Endothelial cell of umbilical vein (primary cell): Measurements from ENCODE around the gene DKK3. TPM values are rescaled to one million over a fixed set of nuclear protein-coding genes. Genes with fewer than 3 reads are reported as not detected.

Experiments
- BruUV-seq: library from RNA; stranded (reverse); fragments of 400-500 nt; replicated peaks from 2 replicates; lab custom pipeline; 2021; lab: Mats Ljungman, UMichigan
- CTCF ChIA-PET: fragments of 300-600, 350-600 bp; sonication (Branson Sonifier 250); formaldehyde crosslinking; loops from one replicate; lab custom pipeline; 2021; ENCODE audit warnings: antibody characterized with exemption, inconsistent platforms; lab: Charles Lee
- POLR2A ChIA-PET: fragments of 300-600, 350-600 bp; sonication (Branson Sonifier 250); formaldehyde crosslinking; loops from one replicate; lab custom pipeline; 2021; ENCODE audit warnings: antibody characterized with exemption, inconsistent platforms; lab: Charles Lee
- DNase-seq: peaks from one replicate; pipeline ENCODE4 v3.0.0-alpha.2; 2011; ENCODE audit warnings: low read depth, low spot score
- FAIRE-seq: peaks from 2 replicates; lab custom pipeline; 2011; peaks lifted over from hg19 to GRCh38; lab: Jason Lieb, UNC
- H2AFZ ChIP-seq: 2 replicates; pipeline ENCODE4 v1.6.0; 2012; ENCODE audit warnings: low read depth, low read length, control low read depth, inconsistent platforms
- H3K27ac ChIP-seq: 2 replicates; pipeline ENCODE4 v1.5.1; 2011; ENCODE audit warnings: low read depth, mild to moderate bottlenecking, control low read depth, low read length, moderate library complexity; ENCODE audit not compliant: insufficient read depth
- H3K27me3 ChIP-seq, 2 experiments: 2 replicates each; pipeline versions ENCODE4 v1.6.0 to v1.6.1; 2011; ENCODE audit warnings: low read length in 2 of 2, mixed read lengths in 1 of 2; ENCODE audit not compliant: control insufficient read depth in 2 of 2, insufficient read depth in 2 of 2
- H3K36me3 ChIP-seq, 2 experiments: 2 replicates in 1 of 2; 3 replicates in 1 of 2; pipeline ENCODE4 v1.5.1; 2011; ENCODE audit warnings: low read length in 2 of 2, mild to moderate bottlenecking in 1 of 2, moderate library complexity in 1 of 2; ENCODE audit not compliant: control insufficient read depth in 2 of 2, insufficient read depth in 2 of 2; ENCODE audit errors: extremely low read depth in 1 of 2
- H3K4me1 ChIP-seq: 3 replicates; pipeline ENCODE4 v1.5.1; 2011; ENCODE audit warnings: mild to moderate bottlenecking, low read length; ENCODE audit not compliant: control insufficient read depth, insufficient read depth; ENCODE audit errors: extremely low read depth
- H3K4me2 ChIP-seq: 2 replicates; pipeline ENCODE4 v1.6.1; 2011; ENCODE audit warnings: low read length, control low read depth, mixed read lengths; ENCODE audit not compliant: insufficient read depth
- H3K4me3 ChIP-seq, 3 experiments: fragments of 200-600 bp in 1 of 3; sonication (generic), shearing (Covaris generic) in 1 of 3; replicated peaks in 1 of 3; 2 replicates each; pipeline ENCODE4 v1.5.1; 2011 to 2016; ENCODE audit warnings: control low read depth in 3 of 3, low read length in 3 of 3, mild to moderate bottlenecking in 2 of 3, inconsistent platforms in 1 of 3, low read depth in 1 of 3, moderate library complexity in 1 of 3; ENCODE audit not compliant: insufficient read depth in 1 of 3
- H3K79me2 ChIP-seq: 2 replicates; pipeline ENCODE4 v1.6.0; 2012; ENCODE audit warnings: low read length, inconsistent platforms; ENCODE audit not compliant: control insufficient read depth, insufficient read depth
- H3K9ac ChIP-seq: replicated peaks from 2 replicates; pipeline ENCODE3; 2011; ENCODE audit warnings: low read length, control low read depth; ENCODE audit not compliant: insufficient read depth; ENCODE audit errors: extremely low read depth
- H3K9me1 ChIP-seq: replicated peaks from 3 replicates; pipeline ENCODE4 v1.6.0; 2011; ENCODE audit warnings: mild to moderate bottlenecking, low read length; ENCODE audit not compliant: control insufficient read depth, insufficient read depth; ENCODE audit errors: extremely low read depth
- H3K9me3 ChIP-seq: replicated peaks from 2 replicates; pipeline ENCODE4 v1.5.1; 2012; ENCODE audit warnings: low read length, inconsistent platforms; ENCODE audit not compliant: control insufficient read depth, insufficient read depth
- H4K20me1 ChIP-seq: replicated peaks from 2 replicates; pipeline ENCODE3; 2011; ENCODE audit warnings: mild to moderate bottlenecking, low read length; ENCODE audit not compliant: control insufficient read depth, insufficient read depth; ENCODE audit errors: extremely low read depth
- CTCF ChIP-seq, 2 donors: IDR thresholded peaks; 1 replicate in 1 of 2; 2 replicates in 1 of 2; pipeline ENCODE4 v1.5.1; 2011; ENCODE audit warnings: low read length in 2 of 2, mild to moderate bottlenecking in 2 of 2, moderate library complexity in 2 of 2, control low read depth in 1 of 2, inconsistent platforms in 1 of 2, low read depth in 1 of 2; ENCODE audit not compliant: insufficient read depth in 1 of 2; ENCODE audit errors: extremely low read depth in 1 of 2
- EZH2 ChIP-seq: IDR thresholded peaks from 2 replicates; pipeline ENCODE4 v1.6.1; 2012; ENCODE audit warnings: borderline replicate concordance, low read depth, mild to moderate bottlenecking, moderate library complexity, low read length, inconsistent platforms; ENCODE audit not compliant: severe bottlenecking
- FOS ChIP-seq: IDR thresholded peaks from 2 replicates; pipeline ENCODE4 v1.6.1; 2011; ENCODE audit warnings: mild to moderate bottlenecking, low read length, moderate library complexity, borderline replicate concordance; ENCODE audit not compliant: insufficient read depth
- GATA2 ChIP-seq: IDR thresholded peaks from 2 replicates; pipeline ENCODE4 v1.7.0; 2011; ENCODE audit warnings: low read depth, mild to moderate bottlenecking, moderate library complexity, mixed read lengths, low read length; ENCODE audit not compliant: insufficient read length, insufficient read depth
- JUN ChIP-seq: IDR thresholded peaks from 2 replicates; pipeline ENCODE4 v1.6.1; 2011; ENCODE audit warnings: borderline replicate concordance, low read depth; ENCODE audit not compliant: insufficient read length, insufficient read depth
- MAX ChIP-seq: IDR thresholded peaks from 2 replicates; pipeline ENCODE4 v1.6.1; 2011; ENCODE audit not compliant: insufficient read depth, insufficient read length
- MYC ChIP-seq: IDR thresholded peaks from one replicate; pipeline ENCODE4 v1.6.1; 2011; ENCODE audit warnings: mild to moderate bottlenecking, low read depth, low read length
- POLR2A ChIP-seq: IDR thresholded peaks from 2 replicates; pipeline ENCODE4 v1.6.1; 2012; ENCODE audit warnings: low read depth, mild to moderate bottlenecking, control low read depth, low read length
- POLR2AphosphoS5 ChIP-seq: IDR thresholded peaks from 2 replicates; pipeline ENCODE4 v1.6.1; 2012; ENCODE audit warnings: low read depth, mild to moderate bottlenecking, control low read depth, low read length, moderate library complexity; ENCODE audit not compliant: insufficient read depth
- dilution Hi-C: fragments of 300-500 bp; cut with MboI; formaldehyde crosslinking; loops from one replicate; pipeline ENCODE4 v1.15.0; 2019; ENCODE audit warnings: low sequenced_read_pairs; ENCODE audit not compliant: extremely low pct_ligation_motif_present
- intact Hi-C: fragments of 100-400 bp; cut with micrococcal nuclease; formaldehyde crosslinking; loops from one replicate; pipeline ENCODE4 v1.10.0; 2022
- polyA plus RNA-seq, 4 experiments: library from polyadenylated mRNA; depleted of rRNA in 3 of 4; stranded (reverse) in 3 of 4; unstranded in 1 of 4; fragments of >200 nt; gene quantifications; 2 replicates each; pipeline versions ENCODE4 v1.2.1 to v1.2.3, GENCODE V29; 2011 to 2012; ENCODE audit warnings: missing spikeins in 1 of 4
- total RNA-seq: library from RNA; stranded (reverse); gene quantifications from 2 replicates; pipeline ENCODE4 v1.2.3, GENCODE V29; 2021

DKK3 gene
- total and polyA plus RNA-seq, 2 donors (not counting 3 experiments of a cell fraction or from before 2014, with no cell fraction given) = 131 to 335 TPM

GRCh38 chr11:11988099-11988651 lies 20.3 kb downstream of the DKK3 start:
- H3K9me3 ChIP-seq = no peaks in the 10 kb centered on the region
- peak; percentile 83 for DNase-seq
- TSS peak; percentile 53 for BruUV-seq
- CTCF ChIA-PET = interaction anchor here (0.6 to 1.8 kb wide), 9 partner anchors 10 to 298 kb away, joined by 3 to 17 read pairs (median 4); partner anchors contain the start of gene DKK3
- FAIRE-seq = peak; percentile 18
- TF ChIP-seq POLR2AphosphoS5 (no peak), EZH2 (no peak), FOS (peak; percentile 56), MYC (no peak), JUN (peak; percentile 53), POLR2A (no peak), CTCF (IDR thresholded peaks at IDR 0.05; ENCODE audit: extremely low read depth in 1 of 2, insufficient read depth in 1 of 2, low read depth in 1 of 2, low read length in 2 of 2) (peak in 1 of 2 donors; percentile 2), GATA2 (peak; percentile 45), MAX (no peak)
- H3K27ac ChIP-seq = peak overlapping the region; percentile 75
- H3K9me1 ChIP-seq = no peaks in the 10 kb centered on the region
- intact Hi-C loops = loop anchor here (1.0 kb wide), 1 partner anchor 56 kb away; no protein-coding TSS in a partner anchor
- peaks cover 43% of the 10 kb centered on the region for H3K4me1 ChIP-seq
- dilution Hi-C loops = no loop called here
- H4K20me1 ChIP-seq = no peaks in the 10 kb centered on the region
- POLR2A ChIA-PET = interaction anchor here (0.5 to 1.0 kb wide), 2 partner anchors 8 to 795 kb away, joined by 3 to 4 read pairs; no protein-coding TSS in a partner anchor
- peak overlapping the region; percentile 67 for H3K4me2 ChIP-seq
- peaks cover 0 to 4% of the 10 kb centered on the region in 2 experiments for H3K36me3 ChIP-seq
- no peak overlapping the region for H3K4me3 ChIP-seq
- no peaks in the 10 kb centered on the region for H3K79me2 ChIP-seq
- peak overlapping the region; percentile 30 for H2AFZ ChIP-seq
- peak overlapping the region; percentile 69 for H3K9ac ChIP-seq
- H3K27me3 ChIP-seq = no peaks in the 10 kb centered on the region
